ENCODE measurements around the gene SOS2.

Gene SOS2

GRCh38 chr14:50109342-50109741 lies 122.0 kb downstream of the SOS2 start:
- TF ChIP-seq CTCF (IDR thresholded peaks at IDR 0.05; ENCODE audit: low read depth, low read length, missing control alignments): peak; percentile 10
- no peak overlapping the region for H3K4me3 ChIP-seq (ENCODE audit: low read depth, low read length)
- no peak for DNase-seq (ENCODE audit: low read depth)

- no peak for DNase-seq (ENCODE audit: low read depth)
- no peak overlapping the region for H3K4me3 ChIP-seq (ENCODE audit: low read depth, low read length)
- no peak for TF ChIP-seq CTCF (IDR thresholded peaks at IDR 0.05; ENCODE audit: low read depth, low read length, missing control alignments)
These were observed 123.5 kb downstream of the SOS2 start for GRCh38 chr14:50107850-50108249.

- TF ChIP-seq CTCF (IDR thresholded peaks at IDR 0.05; ENCODE audit: low read depth, low read length, missing control alignments): no peak
- no peak for DNase-seq (ENCODE audit: low read depth)
- H3K4me3 ChIP-seq (ENCODE audit: low read depth, low read length): no peak overlapping the region
These were observed 125.2 kb downstream of the SOS2 start for GRCh38 chr14:50106178-50106577.

- TF ChIP-seq CTCF (IDR thresholded peaks at IDR 0.05; ENCODE audit: low read depth, low read length, missing control alignments): no peak
- DNase-seq (ENCODE audit: low read depth): no peak
- H3K4me3 ChIP-seq (ENCODE audit: low read depth, low read length): no peak overlapping the region
These were observed 127.8 kb downstream of the SOS2 start for GRCh38 chr14:50103558-50103957.

- no peak for TF ChIP-seq CTCF (IDR thresholded peaks at IDR 0.05; ENCODE audit: low read depth, low read length, missing control alignments)
- DNase-seq (ENCODE audit: low read depth): no peak
- no peak overlapping the region for H3K4me3 ChIP-seq (ENCODE audit: low read depth, low read length)
These were observed 130.0 kb downstream of the SOS2 start for GRCh38 chr14:50101417-50101816.

- H3K4me3 ChIP-seq (ENCODE audit: low read depth, low read length): no peak overlapping the region
- TF ChIP-seq CTCF (IDR thresholded peaks at IDR 0.05; ENCODE audit: low read depth, low read length, missing control alignments): no peak
- no peak for DNase-seq (ENCODE audit: low read depth)
These were observed 130.6 kb downstream of the SOS2 start for GRCh38 chr14:50100805-50101204.

- no peak overlapping the region for H3K4me3 ChIP-seq (ENCODE audit: low read depth, low read length)
- no peak for TF ChIP-seq CTCF (IDR thresholded peaks at IDR 0.05; ENCODE audit: low read depth, low read length, missing control alignments)
- no peak for DNase-seq (ENCODE audit: low read depth)
These were observed 132.0 kb downstream of the SOS2 start for GRCh38 chr14:50099335-50099734.

All from GM12864 (cell line).